Stimulated activated CD4-positive, alpha-beta T cell treated with anti-CD3 and anti-CD28 coated beads, TNF-alpha, amount 100 ng/mL, for 4 hours (primary cell): ENCODE results near the gene TRIM59.
A peak's percentile ranks its signal among the peaks of the same experiment; 100 is the strongest.

ENCODE experiments used
- DNase-seq, 3 experiments: peaks; one replicate each; pipeline ENCODE4 v3.0.0-alpha.2; 2020; ENCODE audit warnings: low read depth in 3 of 3

The TRIM59 gene, protein sequence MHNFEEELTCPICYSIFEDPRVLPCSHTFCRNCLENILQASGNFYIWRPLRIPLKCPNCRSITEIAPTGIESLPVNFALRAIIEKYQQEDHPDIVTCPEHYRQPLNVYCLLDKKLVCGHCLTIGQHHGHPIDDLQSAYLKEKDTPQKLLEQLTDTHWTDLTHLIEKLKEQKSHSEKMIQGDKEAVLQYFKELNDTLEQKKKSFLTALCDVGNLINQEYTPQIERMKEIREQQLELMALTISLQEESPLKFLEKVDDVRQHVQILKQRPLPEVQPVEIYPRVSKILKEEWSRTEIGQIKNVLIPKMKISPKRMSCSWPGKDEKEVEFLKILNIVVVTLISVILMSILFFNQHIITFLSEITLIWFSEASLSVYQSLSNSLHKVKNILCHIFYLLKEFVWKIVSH

DNA sequence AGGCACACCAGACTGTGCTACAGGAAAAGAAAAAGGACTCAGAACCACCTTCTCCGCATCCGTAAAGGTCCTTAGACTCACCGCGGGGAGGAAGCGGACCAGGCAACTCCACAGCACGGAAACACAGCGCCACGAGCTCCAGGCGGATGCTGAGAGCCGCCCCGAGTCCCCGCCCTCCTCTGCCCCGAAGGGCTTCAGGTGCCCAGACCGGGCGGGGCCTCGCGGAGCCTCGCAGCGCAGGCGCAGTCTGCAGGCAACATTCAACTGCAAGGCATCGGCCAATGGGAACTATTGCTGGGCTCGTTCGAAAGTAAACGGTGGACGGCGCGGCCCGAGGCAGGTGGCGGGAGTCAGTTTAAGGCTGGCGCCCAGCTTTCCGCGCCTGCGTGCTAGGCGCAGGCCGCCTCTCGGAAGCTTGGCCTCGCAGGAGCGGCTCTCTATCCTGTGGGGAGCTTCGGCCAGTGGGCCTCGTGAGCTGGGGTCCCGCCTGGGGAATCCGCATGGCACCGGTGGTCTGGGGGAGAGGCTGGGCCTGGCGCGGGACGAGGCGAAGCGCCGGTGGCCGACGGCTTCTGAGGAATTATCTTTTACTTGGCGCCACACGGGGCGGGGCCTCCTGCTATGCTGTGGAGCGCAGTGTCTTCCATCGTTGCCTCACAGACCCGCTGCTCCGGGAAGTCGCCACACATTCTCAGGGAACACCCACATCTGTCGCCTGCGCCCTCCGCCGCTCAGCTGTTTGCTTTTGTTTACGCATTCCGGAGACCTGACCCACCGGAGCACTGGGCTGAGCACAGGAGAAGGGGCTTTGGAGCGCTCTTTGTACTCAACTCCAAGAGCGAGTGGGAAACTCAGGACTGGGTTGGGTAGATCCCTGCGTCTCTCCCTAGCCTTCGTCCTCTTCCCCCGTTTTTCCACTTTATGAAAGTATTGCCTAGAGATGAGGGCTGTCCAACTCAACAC, at the start of gene TRIM59:
TSS of gene TRIM59 (minus strand) at position 151 of the 963 bp plus-strand sequence. CDS start 10,603 bp downstream, outside the sequence.
- peak; percentile 87 to 93 (median 92) for DNase-seq

DNA sequence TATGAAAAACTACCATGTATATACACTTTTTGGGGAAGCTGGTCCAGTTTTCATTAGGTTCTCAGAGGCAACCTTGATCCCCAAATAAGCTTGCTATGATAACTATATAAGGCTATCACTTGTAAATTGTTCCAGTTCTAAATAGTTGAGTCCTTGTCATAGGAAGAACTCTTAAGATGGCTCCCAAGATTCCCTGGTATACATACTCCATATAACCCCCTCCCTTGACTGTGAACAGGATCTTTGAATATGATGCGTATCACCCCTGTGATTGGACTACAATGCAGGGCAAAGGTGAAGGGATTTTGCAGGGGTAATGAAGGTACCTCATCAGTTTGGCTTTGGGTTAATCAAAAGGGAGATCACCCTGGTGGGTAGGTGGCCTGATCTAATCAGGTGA, 48.6 kb upstream of the TRIM59 start:
- no peak for DNase-seq

DNA sequence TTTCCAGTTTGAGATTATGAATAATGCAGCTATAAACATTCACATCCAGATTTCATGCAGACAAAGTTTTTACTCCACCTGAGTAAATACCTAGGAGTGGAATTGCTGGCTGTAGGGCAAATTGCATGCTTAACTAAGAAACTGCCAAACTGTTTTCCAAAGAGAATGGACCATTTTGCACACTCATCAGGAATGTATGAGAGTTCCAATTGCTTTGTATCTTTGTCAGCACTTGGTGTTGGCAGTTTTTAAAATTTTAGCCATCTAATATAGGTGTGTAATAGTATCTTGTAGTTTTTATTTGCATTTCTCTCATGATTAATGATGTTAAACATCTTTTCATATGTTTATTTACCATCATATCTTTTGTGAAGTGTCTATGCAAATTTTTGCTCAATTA, 40.6 kb upstream of the TRIM59 start:
- no peak for DNase-seq

DNA sequence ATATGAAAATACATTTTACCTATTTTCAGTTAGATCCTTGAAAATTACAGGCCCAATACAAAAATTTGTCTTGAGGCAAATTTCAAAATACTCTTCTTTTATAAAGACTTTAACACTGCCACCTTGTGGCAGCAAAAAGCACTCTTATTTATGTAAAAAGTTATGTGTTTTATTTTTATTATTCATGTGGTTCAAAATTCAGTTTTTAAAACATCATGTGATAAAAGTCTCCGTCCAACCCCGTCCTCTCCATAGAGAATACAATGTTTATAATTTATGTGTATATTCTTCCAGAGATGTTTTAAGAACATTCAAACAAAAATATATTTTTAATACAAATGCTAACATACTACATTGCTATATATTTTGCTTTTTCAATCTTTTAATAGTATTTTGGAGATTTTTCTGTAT, 36.9 kb upstream of the TRIM59 start:
- no peak for DNase-seq

DNA sequence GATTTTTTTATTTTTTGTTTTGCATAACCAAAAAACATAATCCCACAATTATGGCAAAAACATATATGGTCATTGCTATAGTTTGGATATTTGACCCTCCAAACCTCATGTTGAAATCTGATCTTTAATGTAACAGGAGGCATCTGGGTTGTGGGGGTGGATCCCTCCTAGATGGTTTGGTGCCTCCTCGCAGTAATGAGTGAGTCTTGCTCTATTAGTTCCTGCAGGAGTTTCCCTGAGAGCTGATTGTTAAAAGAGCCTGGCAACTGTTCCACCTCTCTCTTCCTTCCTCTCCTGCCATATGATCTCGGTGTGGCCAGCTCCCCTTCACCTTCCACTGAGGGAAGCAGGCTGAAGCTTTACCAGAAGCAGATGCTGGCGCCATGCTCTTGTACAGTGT, 33.2 kb upstream of the TRIM59 start:
- no peak for DNase-seq

DNA sequence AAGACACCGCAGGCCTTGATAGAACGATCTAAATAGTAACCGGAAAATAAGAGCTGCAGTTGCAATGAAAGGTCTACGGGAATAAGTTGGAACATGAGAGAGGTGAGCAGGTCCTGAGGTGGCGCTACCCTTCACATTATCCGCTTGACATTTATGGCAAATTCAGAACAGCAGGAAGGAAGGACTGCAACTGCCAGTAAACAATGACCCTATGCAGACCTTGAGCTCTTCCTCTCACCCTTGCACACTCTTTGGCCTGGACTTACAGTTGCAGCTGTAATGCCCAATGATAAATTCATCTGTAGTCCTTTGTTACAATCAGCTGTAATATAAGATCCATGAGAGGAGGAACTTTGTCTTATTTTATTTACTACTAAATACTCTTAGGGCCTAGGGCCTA, 32.3 kb upstream of the TRIM59 start:
- DNase-seq = no peak

DNA sequence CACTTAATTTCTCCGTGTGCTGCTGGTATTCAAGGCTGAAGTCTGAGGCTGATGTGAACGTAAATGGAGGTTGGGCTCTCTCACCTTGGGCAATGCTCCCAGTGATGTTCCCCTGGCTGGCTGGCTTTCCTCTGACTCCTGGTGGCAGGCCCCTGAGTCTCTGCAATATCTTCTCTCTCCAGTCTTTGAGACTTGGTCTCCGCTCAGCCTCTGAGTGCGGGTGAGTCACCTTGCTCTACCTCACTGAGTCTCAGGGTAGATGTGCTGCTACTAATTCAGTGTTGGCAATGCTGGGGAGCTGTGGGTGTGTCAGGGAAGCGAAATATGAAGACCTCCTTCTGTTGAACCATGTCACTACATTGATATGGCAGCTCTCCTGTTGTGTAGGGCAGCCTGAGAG, 31.3 kb upstream of the TRIM59 start:
- DNase-seq = no peak

DNA sequence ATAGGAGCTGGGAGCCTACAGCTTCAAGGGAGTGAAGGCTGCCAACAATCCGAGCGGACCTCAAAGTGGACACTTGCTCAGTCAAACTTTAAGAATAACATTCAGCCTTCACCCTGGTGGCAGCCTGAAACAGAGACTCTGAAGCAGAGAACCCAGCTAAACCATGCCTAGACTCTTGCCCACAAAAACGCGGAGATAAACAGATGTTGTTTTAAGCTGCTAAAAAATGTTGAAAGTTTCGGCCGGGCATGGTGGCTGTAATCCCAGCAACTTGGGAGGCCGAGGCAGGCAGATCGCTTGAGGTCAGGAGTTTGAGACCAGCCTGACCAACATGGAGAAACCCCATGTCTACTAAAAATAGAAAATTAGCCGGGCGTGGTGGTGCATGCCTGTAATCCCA, 29.8 kb upstream of the TRIM59 start:
- DNase-seq = no peak

DNA sequence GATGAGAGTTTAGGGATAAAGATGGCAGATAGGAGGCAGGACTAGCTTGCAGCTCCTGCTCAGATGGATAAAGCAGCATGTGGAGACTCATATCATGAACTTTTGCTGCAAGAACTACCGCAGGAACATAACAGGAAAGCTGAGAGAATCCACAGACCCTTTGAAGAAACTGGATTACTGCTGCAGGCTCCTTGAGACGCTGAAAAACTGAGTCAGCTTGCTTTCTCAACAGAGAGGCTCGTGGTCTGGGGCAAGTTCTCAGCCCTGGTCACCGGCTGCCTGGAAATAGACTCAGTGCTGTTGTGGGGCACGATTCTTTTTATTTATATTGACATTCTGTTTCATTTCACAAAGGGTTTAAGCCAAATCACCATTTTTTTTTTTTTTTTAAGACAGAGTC, 28.8 kb upstream of the TRIM59 start:
- DNase-seq = no peak

DNA sequence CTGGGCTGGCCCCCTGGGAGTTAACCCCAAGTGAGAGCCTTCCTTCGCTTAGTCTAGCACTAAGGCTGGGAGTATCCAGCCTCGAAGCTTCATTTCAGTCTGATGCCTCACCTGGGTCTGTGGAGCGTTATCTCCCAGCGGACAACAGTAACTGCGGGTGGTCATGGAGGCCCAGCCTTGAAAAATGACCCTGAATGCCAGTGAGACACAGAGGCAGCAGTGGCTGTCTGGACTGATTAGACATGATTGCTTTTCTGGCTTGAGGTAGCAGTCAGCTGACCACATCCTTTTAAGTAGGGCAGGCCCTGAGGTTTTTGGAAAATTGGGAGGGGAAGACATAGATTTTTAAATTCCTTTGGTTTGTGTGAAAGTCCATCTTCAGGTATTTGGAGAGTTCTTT, 28.2 kb upstream of the TRIM59 start:
- no peak for DNase-seq

DNA sequence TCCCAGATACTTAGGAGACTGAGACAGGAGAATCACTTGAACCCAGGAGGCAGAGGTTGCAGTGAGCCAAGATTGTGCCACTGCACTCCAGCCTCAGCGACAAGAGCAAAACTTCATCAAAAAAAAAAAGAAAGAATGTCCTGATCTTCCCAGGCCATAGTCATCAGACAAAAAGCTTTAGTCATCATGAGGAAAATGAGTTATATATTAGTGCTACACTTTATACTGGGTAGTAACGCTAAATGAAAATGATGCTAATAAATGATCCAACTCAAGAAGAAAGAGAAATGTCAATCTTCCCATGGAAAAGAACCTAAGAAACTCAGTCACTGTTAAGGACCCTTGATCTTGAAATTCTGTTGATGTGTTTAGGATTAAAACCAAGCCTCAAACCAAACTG, 26.3 kb upstream of the TRIM59 start:
- DNase-seq = no peak

DNA sequence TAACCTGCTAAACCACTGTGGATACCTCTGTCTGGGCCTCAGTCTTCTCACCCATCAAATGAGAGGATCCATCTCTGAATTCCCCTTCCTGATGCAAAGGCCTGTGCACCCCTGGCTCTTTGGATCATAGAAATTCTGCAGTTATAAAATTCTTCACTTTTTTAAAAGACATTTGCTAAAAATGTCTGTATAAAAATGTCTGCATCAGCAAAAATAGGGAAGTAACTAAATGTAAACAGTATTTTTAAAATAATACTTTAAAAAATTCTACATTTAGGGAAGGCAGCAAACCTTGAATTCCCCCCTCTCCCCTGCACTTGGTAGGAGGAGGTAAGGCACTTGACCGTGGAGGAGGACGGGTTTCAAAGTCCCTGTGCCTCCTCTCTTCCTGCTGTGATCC, 25.6 kb upstream of the TRIM59 start:
- DNase-seq = no peak

DNA sequence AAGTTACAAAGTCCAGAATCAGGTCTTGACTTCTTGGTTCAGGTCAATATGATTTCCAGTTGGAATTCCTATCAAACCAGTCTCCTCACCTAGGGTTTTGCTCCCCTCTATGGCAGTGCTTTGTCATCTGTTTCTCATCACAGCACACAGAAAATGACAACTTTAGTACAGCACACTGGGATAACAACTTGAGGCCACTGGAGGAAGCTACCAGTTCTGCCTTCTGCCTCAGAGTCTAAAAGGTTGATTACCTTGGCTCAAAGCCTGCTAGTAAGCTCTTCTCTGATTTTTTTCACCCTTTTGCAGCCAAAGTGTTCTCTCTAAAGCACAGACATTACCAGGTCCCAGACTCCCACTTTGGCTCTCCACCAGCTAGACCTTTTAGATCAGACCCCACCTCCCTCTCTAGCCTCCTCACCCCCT, 24.8 kb upstream of the TRIM59 start:
- no peak for DNase-seq

DNA sequence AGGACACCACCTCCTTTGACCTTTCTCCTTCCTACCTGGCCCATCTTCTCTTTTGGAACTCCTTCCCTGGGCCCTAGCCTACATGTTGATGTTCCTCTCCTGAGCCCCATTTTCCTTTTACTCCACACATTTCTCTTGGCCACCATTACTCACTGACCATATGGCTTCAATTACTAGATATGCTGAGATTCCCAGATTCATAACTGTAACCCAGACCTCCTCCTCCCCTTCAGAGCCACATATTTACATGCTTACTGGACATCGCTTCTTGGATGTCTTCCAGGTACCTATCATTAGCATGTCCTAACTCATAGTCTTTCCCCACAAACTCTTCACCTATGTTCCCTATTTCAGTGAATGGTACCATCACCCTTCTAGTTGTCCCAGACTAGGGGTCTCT, 24.4 kb upstream of the TRIM59 start:
- DNase-seq = no peak

DNA sequence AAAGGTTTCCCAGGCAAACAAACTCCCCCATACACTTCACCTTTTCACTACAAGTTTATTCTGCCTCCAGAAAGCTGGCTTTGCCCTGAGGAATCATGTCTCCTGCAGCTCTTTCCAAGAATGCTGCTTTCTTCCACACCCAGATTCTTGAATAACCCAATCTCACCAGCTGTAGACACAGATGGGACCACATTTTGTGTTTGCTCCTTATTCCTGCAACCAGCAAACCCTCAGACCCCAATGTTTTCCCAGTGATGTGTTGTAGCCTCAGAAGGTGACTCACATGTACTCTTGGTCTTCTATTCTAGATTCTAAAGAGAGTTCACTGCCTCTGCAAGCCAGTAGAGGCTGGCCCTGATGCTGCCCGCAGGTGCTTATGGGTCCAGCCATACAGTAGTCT, 23.6 kb upstream of the TRIM59 start:
- no peak for DNase-seq

DNA sequence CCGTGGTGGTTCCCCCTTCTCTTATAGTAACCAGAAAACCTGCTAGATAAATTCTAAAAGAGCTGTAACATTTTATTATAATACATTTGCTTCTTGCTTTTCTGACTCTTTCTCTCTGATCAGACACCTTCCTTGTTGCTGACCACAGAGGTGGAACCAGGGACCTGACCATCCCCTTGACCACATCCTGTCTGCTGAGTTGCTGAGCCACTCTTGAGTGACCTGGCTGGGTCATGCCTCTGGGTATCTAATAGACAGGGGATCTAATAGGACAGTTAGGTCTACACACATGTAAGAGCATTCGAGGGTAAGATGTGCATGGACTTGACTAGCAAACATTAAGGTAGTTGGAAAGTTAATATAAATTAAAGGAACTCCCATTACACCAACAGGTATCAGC, 22.8 kb upstream of the TRIM59 start:
- DNase-seq = no peak

DNA sequence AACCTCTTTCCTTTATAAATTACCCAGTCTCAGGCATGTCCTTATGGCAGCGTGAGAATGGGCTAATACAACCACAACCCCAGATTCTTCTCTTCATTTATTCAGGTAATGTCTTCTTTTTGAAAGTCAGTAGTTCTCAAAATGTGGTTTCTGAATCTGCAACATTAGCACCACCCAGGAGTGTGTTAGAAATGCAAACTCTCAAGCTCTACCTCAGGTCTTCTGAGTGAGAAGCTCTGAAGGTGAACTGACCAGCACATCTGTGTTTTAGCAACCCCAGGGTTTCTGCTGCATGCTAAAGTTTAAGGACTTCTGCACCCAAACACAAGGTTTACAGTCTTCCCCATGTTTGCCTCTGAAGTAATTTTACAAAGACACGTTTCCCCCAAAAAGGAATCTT, 22.3 kb upstream of the TRIM59 start:
- no peak for DNase-seq

DNA sequence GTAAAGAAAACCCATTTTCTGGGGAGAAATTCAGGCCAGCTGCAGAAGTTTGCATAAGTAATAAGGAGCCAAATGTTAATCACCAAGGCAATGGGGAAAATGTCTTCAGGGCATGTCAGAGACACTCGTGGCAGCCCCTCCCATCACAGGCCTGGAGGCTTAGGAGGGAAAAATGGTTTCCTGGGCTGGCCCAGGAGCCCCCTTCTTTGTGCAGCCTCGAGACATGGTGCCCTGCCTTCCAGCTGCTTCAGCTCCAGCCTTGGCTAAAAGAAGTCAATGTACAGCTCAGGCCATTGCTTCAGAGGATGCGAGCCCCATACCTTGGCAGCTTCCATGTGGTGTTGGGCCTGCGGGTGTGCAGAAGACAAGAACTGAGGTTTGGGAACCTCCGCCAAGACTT, 20.6 kb upstream of the TRIM59 start:
- no peak for DNase-seq

DNA sequence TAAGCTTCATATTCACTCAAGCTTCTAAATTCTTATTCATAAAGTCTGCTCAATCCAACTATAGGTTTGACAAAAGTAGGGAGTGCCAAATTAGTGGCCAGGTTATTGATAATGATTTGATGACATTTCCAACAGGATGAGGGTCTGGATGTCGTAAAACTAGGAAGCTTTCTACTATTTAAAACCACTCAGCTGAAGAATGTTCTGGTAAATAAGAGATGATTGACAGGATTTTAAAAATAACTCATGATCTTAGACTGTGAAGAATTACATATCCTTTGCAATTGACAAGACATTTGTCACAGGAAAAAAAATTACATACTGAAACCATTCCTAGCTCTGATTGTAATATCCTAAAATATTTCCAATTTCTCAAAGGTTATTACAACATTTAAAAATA, 15.4 kb upstream of the TRIM59 start:
- no peak for DNase-seq

DNA sequence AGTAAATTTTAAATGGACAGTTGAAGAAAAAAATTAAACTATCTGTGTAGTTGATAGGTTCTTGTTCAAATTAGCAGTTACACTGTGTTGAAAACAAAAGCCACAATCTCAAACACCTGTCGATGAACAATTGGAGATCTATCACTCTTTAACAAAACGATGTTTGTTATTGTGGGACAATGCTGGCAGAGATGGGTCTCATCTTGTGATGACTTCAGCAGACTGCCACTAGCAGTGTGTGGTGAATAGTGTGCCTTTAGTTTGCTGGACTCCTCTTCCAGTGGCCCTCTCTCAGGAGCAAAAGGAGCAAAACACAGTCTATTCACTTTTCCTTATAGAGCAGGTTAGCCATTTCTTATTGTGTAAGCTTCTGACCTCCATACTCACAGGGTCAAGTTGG, 14.7 kb upstream of the TRIM59 start:
- DNase-seq = no peak

DNA sequence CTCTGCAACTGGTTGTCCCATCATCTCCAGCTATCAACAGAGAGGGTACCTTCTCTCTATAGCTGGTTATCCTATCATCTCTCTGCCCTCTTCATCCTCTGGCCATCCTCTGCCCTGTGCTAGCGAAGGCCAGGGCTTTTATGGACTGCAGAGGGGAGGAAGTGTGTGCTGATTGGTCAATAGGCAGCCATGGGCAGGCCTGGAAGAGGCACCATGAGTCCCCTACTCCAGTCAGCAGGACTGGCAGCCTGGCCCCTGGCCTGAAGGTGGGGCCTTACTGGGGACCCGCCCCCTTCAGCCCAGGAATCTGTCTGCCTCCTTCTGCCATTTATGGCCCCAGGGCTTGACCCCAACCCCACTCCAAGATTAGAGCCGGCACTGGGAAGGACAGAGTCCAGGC, 10.4 kb upstream of the TRIM59 start:
- no peak for DNase-seq

DNA sequence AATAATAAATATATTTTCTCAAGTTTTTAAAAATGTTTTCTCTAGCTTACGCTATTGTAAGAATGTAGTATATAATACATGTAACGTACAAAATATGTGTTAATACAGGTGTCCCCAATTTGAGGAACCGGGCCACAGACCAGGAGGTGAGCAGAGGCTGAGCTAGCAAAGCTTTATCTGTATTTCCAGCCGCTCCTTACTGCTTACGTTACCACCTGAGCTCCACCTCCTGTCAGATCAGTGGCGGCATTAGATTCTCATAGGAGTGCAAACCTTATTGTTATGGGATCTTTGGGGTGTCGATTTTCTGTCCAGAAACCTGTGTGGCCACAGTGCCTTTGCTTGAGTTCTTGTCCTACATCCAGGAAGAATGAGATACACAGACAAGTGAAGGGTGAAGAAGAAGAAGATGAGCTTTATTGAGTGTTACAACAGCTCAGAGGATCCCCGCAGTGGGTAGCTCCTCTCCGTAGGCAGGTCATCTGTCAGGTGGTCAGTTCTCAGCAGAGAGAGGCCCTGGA, 9.9 kb upstream of the TRIM59 start:
- DNase-seq = no peak

DNA sequence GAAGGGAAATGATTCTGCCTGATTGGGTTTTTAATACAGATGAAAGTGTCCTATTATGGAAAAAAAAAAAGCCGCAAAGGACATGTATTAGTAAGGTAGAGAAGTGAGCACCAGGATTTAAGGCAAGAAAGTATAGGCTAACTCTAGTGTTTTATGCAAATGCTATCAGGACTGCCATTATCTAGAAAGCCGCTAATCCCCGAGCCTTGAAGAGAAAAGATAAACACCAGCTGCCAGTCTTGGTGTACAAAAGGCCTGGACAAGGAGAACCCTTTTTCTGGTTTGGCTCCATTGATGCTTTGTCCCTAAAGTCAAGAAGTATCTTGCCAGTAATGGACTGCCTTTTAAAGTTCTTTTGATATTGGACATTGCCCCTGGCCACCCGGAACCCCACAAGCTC, 8.6 kb upstream of the TRIM59 start:
- no peak for DNase-seq
